ENCODE results near the gene RNF150.

RNF150 gene

DNA sequence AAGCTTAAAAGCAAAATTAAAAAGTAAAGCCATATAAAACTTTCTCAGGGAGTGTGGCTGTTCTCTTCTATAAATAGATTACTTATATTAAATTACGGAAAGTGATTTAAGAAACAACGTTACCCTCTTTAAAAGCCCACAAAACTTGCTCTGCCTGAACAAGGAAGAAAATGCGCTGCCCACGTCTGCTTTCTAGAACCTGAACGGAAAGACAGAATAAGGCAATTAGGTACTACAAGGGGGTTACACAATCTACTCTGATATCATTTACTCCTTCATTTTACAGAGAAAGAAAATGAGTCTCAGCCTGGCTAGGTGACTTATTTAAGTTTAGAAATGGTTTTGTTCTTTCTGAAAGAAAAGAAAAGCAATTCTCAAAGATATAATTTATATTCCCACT lies 147.2 kb downstream of the RNF150 start:
- DNase-seq, result no peak

GRCh38 chr4:140982613-140983340 lies 150.5 kb downstream of the RNF150 start:
- DNase-seq, result no peak

DNA sequence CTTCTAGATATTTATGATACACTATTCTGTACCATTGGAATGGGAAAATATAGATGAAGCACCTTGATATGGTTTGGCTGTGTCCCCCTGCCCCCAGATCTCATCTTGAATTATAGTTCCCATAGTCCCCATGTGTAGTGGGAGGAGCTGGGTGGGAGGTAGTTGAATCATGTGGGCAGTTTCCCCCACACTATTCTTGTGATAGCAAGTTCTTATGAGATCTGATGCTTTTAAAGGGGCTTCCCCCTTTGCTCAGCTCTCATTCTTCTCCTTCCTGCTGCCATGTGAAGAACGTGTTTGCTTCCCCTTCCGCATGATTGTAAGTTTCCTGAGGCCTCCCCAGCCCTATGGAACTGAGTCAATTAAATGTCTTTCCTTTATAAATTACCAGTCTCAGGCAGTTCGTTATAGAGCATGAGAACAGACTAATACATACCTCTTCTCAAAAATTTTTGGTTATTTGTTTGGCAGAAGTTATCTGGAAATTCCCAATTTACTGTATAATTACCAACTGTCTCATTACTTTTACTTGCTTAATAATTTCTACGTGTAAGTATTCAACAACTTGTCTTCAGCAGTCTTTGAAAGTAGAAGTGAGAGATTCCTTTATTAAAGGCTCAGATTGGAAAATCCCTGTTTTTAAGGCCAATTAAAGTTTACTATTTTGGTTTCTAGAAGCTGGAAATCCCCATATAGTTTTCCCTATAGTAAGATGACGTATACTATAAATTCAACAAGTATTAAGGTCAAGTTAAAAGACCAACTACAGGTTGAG lies 152.7 kb downstream of the RNF150 start:
- DNase-seq, result no peak

- DNase-seq, result no peak
These were observed 156.5 kb downstream of the RNF150 start for GRCh38 chr4:140976768-140977167.

GRCh38 chr4:140971077-140971792 lies 162.0 kb downstream of the RNF150 start:
- no peak for DNase-seq

GRCh38 chr4:140969296-140969695 lies 164.0 kb downstream of the RNF150 start:
- no peak for DNase-seq

DNA sequence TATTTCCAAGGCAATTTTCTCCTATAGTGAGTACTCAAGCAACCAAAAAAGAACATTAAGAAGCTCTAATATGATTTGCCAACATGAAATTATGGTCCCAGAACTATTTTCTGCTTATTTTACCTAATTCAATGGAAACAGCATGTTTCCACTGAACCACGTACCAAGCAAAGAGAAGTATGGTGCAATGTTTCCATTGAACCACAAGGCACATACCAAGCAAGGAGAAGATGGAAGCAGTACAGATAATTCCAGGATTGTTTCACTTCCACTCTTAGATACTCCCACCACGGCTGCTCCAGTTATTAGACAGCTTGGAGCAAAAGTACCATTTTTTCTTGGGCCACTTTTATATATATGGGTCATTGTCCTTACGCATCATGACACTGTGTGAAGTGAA lies 164.9 kb downstream of the RNF150 start:
- DNase-seq, result no peak

DNA sequence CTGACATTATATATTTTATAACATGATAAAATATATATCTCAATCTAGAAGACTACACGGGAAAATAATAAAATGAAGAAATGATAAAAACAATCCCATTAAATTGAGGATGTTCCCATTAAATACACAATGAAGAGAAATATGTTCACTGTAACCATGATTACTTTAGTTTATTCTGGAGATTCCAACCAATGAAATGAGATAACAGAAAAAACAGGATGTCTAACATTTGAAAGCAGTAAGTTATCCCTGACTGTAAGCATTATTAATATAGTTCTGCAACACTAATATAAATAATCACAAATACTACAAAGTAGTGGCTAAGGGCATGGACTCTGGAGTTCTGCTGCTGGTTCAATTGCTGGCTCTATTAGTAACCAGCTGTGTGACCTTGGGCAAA lies 169.4 kb downstream of the RNF150 start:
- DNase-seq, result no peak

DNA sequence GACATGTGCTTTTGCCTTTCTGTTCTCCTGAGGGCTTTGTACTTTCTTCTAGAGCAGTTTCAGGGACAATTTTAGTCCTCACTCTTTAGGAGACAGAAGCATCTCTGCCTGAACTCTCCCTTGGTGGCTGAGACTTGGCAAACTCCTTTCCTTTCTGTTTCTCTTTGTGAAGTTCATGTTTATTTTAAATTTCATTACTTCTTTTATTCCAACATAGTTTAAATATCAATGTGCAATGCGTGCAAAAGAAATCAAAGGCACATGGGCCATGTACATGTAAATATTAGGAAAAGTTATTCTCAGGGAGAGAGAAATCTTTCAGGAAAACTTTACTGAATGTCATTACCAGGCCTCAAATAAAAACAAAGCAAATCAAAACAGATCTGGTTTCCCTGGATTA lies 177.6 kb downstream of the RNF150 start:
- no peak for DNase-seq

GRCh38 chr4:140952717-140953116 lies 180.6 kb downstream of the RNF150 start:
- no peak for DNase-seq

GRCh38 chr4:140947506-140947905 lies 185.8 kb downstream of the RNF150 start:
- peak in 1 of 51 donors; percentile 6 for DNase-seq

DNA sequence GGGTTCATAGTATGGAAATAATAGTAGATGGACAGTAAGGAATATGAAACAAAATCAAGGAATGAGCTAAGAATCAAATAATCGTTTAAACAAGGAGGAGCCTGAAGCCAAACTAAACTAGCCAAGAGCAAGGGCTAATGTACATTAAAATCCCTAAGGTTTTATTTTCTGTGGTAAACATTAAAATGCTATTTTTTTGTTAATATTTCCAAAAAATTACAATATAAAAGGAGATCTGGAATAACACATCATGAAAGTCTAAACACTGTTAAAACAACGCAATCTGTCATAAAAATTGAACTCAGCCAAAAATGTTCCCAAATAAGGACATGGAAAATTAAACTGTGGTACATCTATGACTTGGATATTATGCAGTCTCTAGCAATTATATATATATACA lies 188.2 kb downstream of the RNF150 start:
- DNase-seq, result no peak

DNA sequence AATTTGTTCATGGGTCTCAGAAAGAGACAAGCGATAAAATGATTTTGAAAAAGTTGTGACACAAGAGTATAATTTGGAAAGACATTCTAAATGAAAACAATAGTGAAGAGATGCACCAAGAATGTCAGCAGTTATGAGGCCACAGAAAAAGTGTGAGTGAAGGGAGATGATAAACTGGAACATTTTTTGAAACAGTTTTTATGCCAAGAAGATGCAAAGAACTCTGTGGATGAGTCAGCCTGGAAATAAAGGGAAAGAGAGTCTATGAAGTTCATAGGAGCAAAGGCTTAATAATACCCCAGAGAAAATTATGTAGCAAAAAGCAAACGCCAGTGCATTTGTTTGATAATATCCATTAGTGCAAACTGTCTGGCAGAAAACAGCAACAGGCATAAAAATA lies 188.7 kb downstream of the RNF150 start:
- no peak for DNase-seq

- no peak for DNase-seq
These were observed 189.1 kb downstream of the RNF150 start for GRCh38 chr4:140944199-140944515.

DNA sequence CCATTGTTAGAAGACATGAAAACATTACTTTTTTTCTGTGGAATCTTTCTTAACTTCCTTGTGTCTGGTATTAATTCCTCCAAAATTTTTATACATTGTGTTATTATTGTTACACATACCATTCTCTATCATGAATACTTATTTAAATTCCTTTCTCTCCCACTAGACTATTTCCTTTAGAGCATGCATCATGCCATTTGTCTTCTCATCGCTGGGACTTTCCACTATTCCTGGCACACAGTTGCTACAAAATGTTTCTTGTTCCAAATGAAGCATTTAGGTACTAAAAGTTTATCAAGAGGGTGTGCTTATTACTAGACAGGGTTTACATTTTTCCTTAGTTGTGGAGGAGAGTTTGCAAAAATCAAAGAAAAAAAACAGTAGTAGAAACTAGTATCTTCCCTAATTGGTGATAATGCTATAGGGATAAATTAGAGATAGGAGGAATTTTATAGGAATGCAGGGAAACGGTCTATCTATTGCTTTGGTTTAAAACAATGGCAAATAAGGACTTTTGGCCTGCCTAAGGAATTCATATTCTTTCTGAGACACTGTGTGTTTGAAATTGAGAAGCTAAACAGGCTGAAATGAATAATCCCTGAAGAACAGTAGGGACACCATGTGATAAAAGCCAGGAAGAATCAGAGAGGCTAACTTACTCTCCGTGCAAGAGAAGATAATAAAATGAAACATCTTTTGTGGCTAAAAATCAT lies 189.6 kb downstream of the RNF150 start:
- no peak for DNase-seq

GRCh38 chr4:140940589-140940988 lies 192.7 kb downstream of the RNF150 start:
- no peak for DNase-seq

GRCh38 chr4:140937866-140938265 lies 195.4 kb downstream of the RNF150 start:
- DNase-seq, result no peak

DNA sequence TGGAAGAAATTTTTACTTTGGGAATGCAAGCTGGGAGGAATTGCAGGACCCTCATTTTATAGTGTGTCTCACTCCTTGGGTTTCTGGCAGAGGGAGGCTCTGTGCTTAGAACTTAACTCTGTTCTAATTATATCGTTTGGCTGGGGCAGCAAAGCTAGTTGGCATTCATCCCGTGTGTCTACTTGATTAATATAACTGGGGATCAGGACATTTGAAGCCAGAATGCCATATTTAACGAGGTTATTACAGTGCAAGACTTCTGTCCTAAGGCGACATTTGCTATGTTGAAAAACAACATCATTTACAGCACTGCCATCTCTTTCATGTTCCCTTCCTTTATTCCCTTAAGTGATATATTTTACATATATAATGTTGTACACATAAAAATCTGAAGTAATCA lies 198.0 kb downstream of the RNF150 start:
- no peak for DNase-seq

DNA sequence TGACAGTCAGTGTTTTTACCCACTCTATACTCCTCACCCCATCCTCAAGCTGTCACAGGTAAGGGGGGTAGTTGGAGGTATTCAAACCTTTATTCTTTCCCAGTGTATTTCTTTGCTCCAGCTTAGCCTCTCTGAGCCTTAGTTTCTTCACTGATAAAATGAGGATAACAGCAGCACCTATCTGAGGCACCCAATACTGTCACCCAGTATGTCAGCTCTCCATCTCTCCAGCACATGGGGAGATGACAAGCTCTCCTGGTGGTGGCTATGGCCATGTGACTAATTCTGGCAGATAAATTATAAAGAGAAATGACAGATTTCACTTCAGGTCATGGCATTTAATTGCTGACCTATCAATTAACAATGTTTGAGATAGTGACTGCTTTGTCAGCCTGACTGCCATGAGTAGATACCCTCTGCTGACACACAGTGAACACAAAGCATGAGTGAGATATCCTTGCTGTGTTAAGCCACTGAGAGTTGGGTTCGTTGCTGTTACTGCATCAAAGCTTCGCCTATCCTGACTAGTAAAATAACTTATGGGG lies 200.7 kb downstream of the RNF150 start:
- DNase-seq, result no peak

GRCh38 chr4:140931911-140932310 lies 201.4 kb downstream of the RNF150 start:
- DNase-seq, result no peak

- DNase-seq, result peak in 3 of 51 donors; percentile 21 to 58 (median 44)
These were observed 202.7 kb downstream of the RNF150 start for GRCh38 chr4:140930557-140930956.

DNA sequence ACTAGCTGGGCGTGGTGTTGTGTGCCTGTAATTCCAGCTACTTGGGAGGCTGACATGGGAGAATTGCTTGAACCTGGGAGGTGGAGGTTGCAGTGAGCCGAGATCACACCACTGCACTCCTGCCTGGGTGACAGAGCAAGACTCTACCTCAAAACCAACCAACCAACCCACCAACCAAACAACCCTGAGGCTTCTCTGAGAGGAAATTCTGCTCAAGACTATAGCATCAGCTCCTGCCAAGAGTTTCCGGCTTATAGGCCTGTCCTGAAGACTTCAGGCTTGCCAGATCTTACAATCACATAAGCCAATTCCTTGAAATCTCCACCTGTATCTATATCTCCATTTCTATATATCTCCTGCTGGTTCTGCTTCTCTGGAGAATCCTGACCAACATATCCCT lies 203.3 kb downstream of the RNF150 start:
- DNase-seq, result no peak

All from hypothalamus (tissue), 51 donors.